ENCODE results near the gene SSR1. TPM values are rescaled to one million over a fixed set of nuclear protein-coding genes. Genes with fewer than 3 reads are reported as not detected.
A peak's percentile ranks its signal among the peaks of the same experiment; 100 is the strongest.

The SSR1 gene
- total RNA-seq, 6 experiments from 2014 or later = 60.8 to 110 (median 90.5) TPM

DNA sequence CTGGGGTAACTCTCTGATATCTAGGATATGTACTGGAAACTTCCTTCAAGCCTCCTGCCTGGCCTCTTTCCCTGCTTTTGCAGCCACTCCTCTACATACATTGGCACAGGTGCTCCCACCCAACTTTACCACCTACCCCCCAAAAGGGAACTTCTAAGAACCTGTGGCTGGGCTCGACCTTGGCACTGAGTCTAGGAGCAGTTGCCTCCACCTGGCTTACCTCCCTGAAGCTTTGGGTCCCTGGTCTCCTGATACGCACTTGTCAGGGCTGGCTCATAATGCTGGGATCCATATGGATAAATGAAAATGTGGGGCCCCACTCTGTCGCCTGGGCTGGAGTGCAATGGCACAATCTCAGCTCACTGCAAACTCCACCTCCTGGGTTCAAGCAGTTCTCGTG lies 56.2 kb downstream of the SSR1 start:
- intact Hi-C loops (cut with DNase I) = no loop called here
- no CpG with 5 or more reads among the region's 4 CpGs for WGBS (ENCODE audit: insufficient coverage, low coverage, low lambda C conversion rate, missing lambda C conversion rate)

DNA sequence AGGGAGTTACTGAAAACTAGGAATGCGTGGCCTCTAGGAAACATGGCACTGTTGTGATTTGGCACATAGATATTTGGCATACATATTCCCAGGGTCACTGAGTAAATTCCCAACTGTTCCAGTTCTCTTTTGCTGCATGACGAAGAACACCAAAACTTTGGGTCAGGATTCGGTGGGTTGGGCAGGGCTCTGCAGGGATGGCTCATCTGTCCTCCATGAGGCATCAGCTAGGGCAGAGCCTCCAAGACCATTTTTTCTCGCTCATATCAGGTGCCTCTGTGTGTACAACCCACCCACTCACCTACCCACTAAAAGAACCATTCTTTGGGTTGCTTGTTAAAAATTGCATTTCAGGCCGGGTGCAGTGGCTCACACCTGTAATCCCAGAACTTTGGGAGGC lies 57.1 kb downstream of the SSR1 start:
- intact Hi-C loops (cut with DNase I) = no loop called here
- peaks cover 0 to 11% (median 0%) of the 10 kb centered on the region in 4 donors for H3K36me3 ChIP-seq
- peaks cover 0 to 10% (median 1%) of the 10 kb centered on the region in 4 donors for H3K4me1 ChIP-seq
- no peak overlapping the region for H3K27ac ChIP-seq
- WGBS (ENCODE audit: insufficient coverage, low coverage, low lambda C conversion rate, missing lambda C conversion rate) = 67% methylated on average over 1 of the region's 5 CpGs
- no peak overlapping the region for H3K4me3 ChIP-seq
- TF ChIP-seq POLR2A (IDR thresholded peaks at IDR 0.05) = no peak
- TF ChIP-seq, protein P1, sequence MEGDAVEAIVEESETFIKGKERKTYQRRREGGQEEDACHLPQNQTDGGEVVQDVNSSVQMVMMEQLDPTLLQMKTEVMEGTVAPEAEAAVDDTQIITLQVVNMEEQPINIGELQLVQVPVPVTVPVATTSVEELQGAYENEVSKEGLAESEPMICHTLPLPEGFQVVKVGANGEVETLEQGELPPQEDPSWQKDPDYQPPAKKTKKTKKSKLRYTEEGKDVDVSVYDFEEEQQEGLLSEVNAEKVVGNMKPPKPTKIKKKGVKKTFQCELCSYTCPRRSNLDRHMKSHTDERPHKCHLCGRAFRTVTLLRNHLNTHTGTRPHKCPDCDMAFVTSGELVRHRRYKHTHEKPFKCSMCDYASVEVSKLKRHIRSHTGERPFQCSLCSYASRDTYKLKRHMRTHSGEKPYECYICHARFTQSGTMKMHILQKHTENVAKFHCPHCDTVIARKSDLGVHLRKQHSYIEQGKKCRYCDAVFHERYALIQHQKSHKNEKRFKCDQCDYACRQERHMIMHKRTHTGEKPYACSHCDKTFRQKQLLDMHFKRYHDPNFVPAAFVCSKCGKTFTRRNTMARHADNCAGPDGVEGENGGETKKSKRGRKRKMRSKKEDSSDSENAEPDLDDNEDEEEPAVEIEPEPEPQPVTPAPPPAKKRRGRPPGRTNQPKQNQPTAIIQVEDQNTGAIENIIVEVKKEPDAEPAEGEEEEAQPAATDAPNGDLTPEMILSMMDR (IDR thresholded peaks at IDR 0.05) = no peak
- H3K27me3 ChIP-seq = no peaks in the 10 kb centered on the region
- H3K9me3 ChIP-seq = no peaks in the 10 kb centered on the region
- ATAC-seq (no peak), DNase-seq (peak in 1 of 3 donors; percentile 7)

More for the DNA sequence above, 56.2 kb downstream of the SSR1 start:
- no peaks in the 10 kb centered on the region for H3K27me3 ChIP-seq
- ATAC-seq = no peak
- H3K4me3 ChIP-seq = no peak overlapping the region
- peaks cover 0 to 2% (median 0%) of the 10 kb centered on the region in 4 donors for H3K36me3 ChIP-seq
- H3K9me3 ChIP-seq = no peaks in the 10 kb centered on the region
- H3K27ac ChIP-seq = no peak overlapping the region
- DNase-seq = peak in 1 of 3 donors; percentile 15
- TF ChIP-seq, protein P1 (IDR thresholded peaks at IDR 0.05) = no peak
- TF ChIP-seq POLR2A (IDR thresholded peaks at IDR 0.05) = no peak
- peaks cover 0 to 10% (median 2%) of the 10 kb centered on the region in 4 donors for H3K4me1 ChIP-seq

DNA sequence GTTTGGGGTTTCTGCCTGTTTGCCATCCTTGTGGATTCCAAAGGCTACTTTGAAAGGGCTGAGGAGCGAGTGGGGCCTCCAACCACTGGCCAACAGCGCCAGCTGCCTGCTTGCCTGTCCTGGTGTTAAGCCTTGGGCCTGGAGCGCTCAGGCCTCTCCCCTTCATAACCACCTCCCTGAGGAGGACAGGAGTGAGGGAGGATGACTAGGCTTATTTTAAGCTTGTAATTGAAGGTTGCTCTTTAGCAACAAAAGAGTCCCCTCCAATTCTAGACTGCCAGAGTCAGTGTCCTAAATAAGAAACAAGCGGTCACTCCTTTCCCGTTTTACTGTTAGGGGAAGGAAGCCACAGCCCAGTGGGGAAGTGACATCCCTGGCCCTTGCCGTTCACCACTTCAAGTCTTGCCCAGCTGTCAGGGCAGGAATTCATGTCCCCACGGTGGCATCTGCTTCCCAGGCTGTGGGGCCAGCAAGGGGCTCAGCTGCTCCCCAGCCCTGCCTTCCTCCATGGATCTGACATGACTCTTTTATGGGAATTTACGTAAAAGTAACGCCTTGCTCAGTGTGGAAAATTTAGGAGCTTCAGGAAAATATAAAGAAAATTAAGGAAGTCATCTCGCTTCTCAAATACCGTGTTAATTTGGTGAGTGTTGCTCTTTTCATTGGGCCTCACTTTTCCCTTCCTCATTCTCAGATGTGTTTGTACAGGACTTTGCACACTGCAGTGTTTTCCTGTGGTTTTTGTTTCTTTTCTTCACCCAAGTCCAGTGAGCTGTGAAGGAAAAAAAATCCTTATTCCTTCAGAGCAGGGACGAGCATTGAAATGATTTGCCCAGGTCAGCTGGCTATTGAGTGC lies 57.8 kb downstream of the SSR1 start:
- peak overlapping the region in 2 of 3 donors; percentile 33 to 43 for H3K27ac ChIP-seq
- no peaks in the 10 kb centered on the region for H3K27me3 ChIP-seq
- no peaks in the 10 kb centered on the region for H3K9me3 ChIP-seq
- ATAC-seq = peak; percentile 41 to 61 (median 48)
- no peak overlapping the region for H3K4me3 ChIP-seq
- H3K4me1 ChIP-seq = peaks cover 0 to 8% (median 0%) of the 10 kb centered on the region in 4 donors
- TF ChIP-seq, protein P1 (IDR thresholded peaks at IDR 0.05) = no peak
- TF ChIP-seq POLR2A (IDR thresholded peaks at IDR 0.05) = no peak
- DNase-seq = peak in 1 of 3 donors; percentile 56
- 51% methylated on average over 8 of the region's 12 CpGs for WGBS (ENCODE audit: insufficient coverage, low coverage, low lambda C conversion rate, missing lambda C conversion rate)
- peaks cover 0 to 18% (median 1%) of the 10 kb centered on the region in 4 donors for H3K36me3 ChIP-seq
- intact Hi-C loops (cut with DNase I) = no loop called here

DNA sequence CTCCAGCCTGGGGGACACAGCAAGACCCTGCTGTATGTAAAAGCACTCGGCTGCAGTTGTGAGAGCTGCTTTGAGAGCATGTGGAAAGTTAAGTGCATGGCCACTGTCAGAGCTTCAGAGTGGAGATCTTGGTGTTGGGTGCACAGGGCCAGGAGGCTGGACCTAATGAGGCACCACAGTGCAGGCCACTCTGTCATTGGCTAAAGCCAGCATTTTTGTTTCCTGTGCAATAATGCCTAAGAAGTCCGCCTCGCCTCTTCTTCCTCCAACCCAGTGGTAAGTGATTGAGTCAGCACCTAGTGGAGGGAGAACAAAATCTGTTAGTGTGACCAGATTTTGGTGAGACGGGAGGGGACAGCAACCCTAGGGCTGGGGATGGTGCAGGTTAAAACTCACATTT lies 60.6 kb downstream of the SSR1 start:
- no peaks in the 10 kb centered on the region for H3K27me3 ChIP-seq
- intact Hi-C loops (cut with DNase I) = no loop called here
- DNase-seq = peak in 1 of 3 donors; percentile 38
- WGBS (ENCODE audit: insufficient coverage, low coverage, low lambda C conversion rate, missing lambda C conversion rate) = 75% methylated on average over 3 of the region's 4 CpGs
- H3K9me3 ChIP-seq = no peaks in the 10 kb centered on the region
- H3K4me1 ChIP-seq = peaks cover 0 to 8% (median 0%) of the 10 kb centered on the region in 4 donors
- TF ChIP-seq POLR2A (IDR thresholded peaks at IDR 0.05) = peak; percentile 17
- TF ChIP-seq, protein P1 (IDR thresholded peaks at IDR 0.05) = no peak
- peak; percentile 41 to 61 (median 48) for ATAC-seq
- peak overlapping the region in 1 of 3 donors; percentile 51 for H3K27ac ChIP-seq
- peaks cover 0 to 46% (median 16%) of the 10 kb centered on the region in 4 donors for H3K36me3 ChIP-seq
- H3K4me3 ChIP-seq = no peak overlapping the region

Measured in right lobe of liver (tissue), 6 donors.